Endothelial cell of umbilical vein (primary cell): ENCODE measurements around the gene DAP.

ENCODE experiments used
- CTCF ChIP-seq, 2 donors: IDR thresholded peaks; 1 replicate in 1 of 2; 2 replicates in 1 of 2; pipeline ENCODE4 v1.5.1; 2011; ENCODE audit warnings: low read length in 2 of 2, mild to moderate bottlenecking in 2 of 2, moderate library complexity in 2 of 2, control low read depth in 1 of 2, inconsistent platforms in 1 of 2, low read depth in 1 of 2; ENCODE audit not compliant: insufficient read depth in 1 of 2; ENCODE audit errors: extremely low read depth in 1 of 2
- EZH2 ChIP-seq: IDR thresholded peaks from 2 replicates; pipeline ENCODE4 v1.6.1; 2012; ENCODE audit warnings: borderline replicate concordance, low read depth, mild to moderate bottlenecking, moderate library complexity, low read length, inconsistent platforms; ENCODE audit not compliant: severe bottlenecking
- FOS ChIP-seq: IDR thresholded peaks from 2 replicates; pipeline ENCODE4 v1.6.1; 2011; ENCODE audit warnings: mild to moderate bottlenecking, low read length, moderate library complexity, borderline replicate concordance; ENCODE audit not compliant: insufficient read depth
- GATA2 ChIP-seq: IDR thresholded peaks from 2 replicates; pipeline ENCODE4 v1.7.0; 2011; ENCODE audit warnings: low read depth, mild to moderate bottlenecking, moderate library complexity, mixed read lengths, low read length; ENCODE audit not compliant: insufficient read length, insufficient read depth
- MAX ChIP-seq: IDR thresholded peaks from 2 replicates; pipeline ENCODE4 v1.6.1; 2011; ENCODE audit not compliant: insufficient read depth, insufficient read length
- POLR2A ChIP-seq: IDR thresholded peaks from 2 replicates; pipeline ENCODE4 v1.6.1; 2012; ENCODE audit warnings: low read depth, mild to moderate bottlenecking, control low read depth, low read length
- POLR2AphosphoS5 ChIP-seq: IDR thresholded peaks from 2 replicates; pipeline ENCODE4 v1.6.1; 2012; ENCODE audit warnings: low read depth, mild to moderate bottlenecking, control low read depth, low read length, moderate library complexity; ENCODE audit not compliant: insufficient read depth

GRCh38 chr5:10662083-10662482, 99.0 kb downstream of the DAP start:
- TF ChIP-seq MAX (no peak), CTCF (IDR thresholded peaks at IDR 0.05; ENCODE audit: extremely low read depth in 1 of 2, insufficient read depth in 1 of 2, low read depth in 1 of 2, low read length in 2 of 2) (no peak), GATA2 (no peak), POLR2AphosphoS5 (no peak), POLR2A (no peak), EZH2 (no peak), FOS (no peak)
